IMR-90 (cell line): ENCODE data around the gene PCSK5. TPM values are rescaled to one million over a fixed set of nuclear protein-coding genes. Genes with fewer than 3 reads are reported as not detected.

Experiments used
- ATAC-seq: fragments of 200-7000 bp; cut with Tn5 transposase; 2 replicates; pipeline ENCODE4 v1.9.1; 2020; ENCODE audit warnings: low read depth, mild to moderate bottlenecking, moderate library complexity
- BruUV-seq: library from RNA; stranded (reverse); fragments of 400-500 nt; replicated peaks from 2 replicates; lab custom pipeline; 2021; lab: Mats Ljungman, UMichigan
- CTCF ChIA-PET: fragments of 300-600 bp; formaldehyde crosslinking; extraction: SDS; loops from one replicate; lab custom pipeline; 2021; ENCODE audit warnings: antibody characterized with exemption; lab: Yijun Ruan, JAX
- POLR2A ChIA-PET: fragments of 300-600 bp; sonication (Branson Sonifier 250); formaldehyde crosslinking; loops from one replicate; lab custom pipeline; 2022; ENCODE audit warnings: antibody characterized with exemption; ENCODE audit not compliant: unreplicated experiment; lab: Charles Lee
- DNase-seq: peaks from one replicate; pipeline ENCODE4 v3.0.0; 2013
- H2AFZ ChIP-seq: replicated peaks from 2 replicates; pipeline ENCODE3; 2013; ENCODE audit warnings: low read length, mild to moderate bottlenecking; ENCODE audit not compliant: poor library complexity
- H2AK5ac ChIP-seq: 2 replicates; pipeline ENCODE4 v1.6.1; 2013; ENCODE audit warnings: low read depth, low read length, inconsistent platforms
- H2AK9ac ChIP-seq: replicated peaks from 2 replicates; pipeline ENCODE3; 2013; ENCODE audit warnings: mild to moderate bottlenecking, low read depth, low read length, moderate library complexity; ENCODE audit not compliant: poor library complexity
- H2BK120ac ChIP-seq: 2 replicates; pipeline ENCODE4 v1.6.1; 2013; ENCODE audit warnings: low read depth, low read length, inconsistent platforms
- H2BK15ac ChIP-seq: 3 replicates; pipeline ENCODE4 v1.6.1; 2013; ENCODE audit warnings: low read depth, low read length, inconsistent platforms
- H2BK20ac ChIP-seq: 2 replicates; pipeline ENCODE4 v1.6.1; 2013; ENCODE audit warnings: low read depth, mild to moderate bottlenecking, inconsistent platforms, low read length, moderate library complexity
- H2BK5ac ChIP-seq: 2 replicates; pipeline ENCODE4 v1.6.1; 2013; ENCODE audit warnings: mild to moderate bottlenecking, low read depth, low read length, inconsistent platforms; ENCODE audit not compliant: poor library complexity, severe bottlenecking
- H3K14ac ChIP-seq: replicated peaks from 2 replicates; pipeline ENCODE4 v1.6.1; 2013; ENCODE audit warnings: low read depth, low read length, inconsistent platforms
- H3K18ac ChIP-seq: 2 replicates; pipeline ENCODE4 v1.6.1; 2013; ENCODE audit warnings: low read depth, low read length, control low read depth
- H3K23ac ChIP-seq: 2 replicates; pipeline ENCODE4 v1.6.1; 2013; ENCODE audit warnings: low read depth, low read length, inconsistent platforms
- H3K27ac ChIP-seq: 2 replicates; pipeline ENCODE4 v1.5.1; 2013; ENCODE audit warnings: mild to moderate bottlenecking, control low read depth, low read length; ENCODE audit not compliant: insufficient read depth
- H3K27me3 ChIP-seq: 2 replicates; pipeline ENCODE4 v1.6.1; 2013; ENCODE audit warnings: low read length; ENCODE audit not compliant: control insufficient read depth, insufficient read depth
- H3K36me3 ChIP-seq: 2 replicates; pipeline ENCODE4 v1.6.1; 2013; ENCODE audit warnings: low read length, mixed read lengths; ENCODE audit not compliant: control insufficient read depth, insufficient read depth
- H3K4ac ChIP-seq: 2 replicates; pipeline ENCODE4 v1.6.1; 2013; ENCODE audit warnings: low read depth, low read length, inconsistent platforms
- H3K4me1 ChIP-seq: 2 replicates; pipeline ENCODE4 v1.6.1; 2013; ENCODE audit warnings: low read length, mixed read lengths; ENCODE audit not compliant: control insufficient read depth, insufficient read depth
- H3K4me2 ChIP-seq: 2 replicates; pipeline ENCODE4 v1.6.1; 2013; ENCODE audit warnings: low read depth, mild to moderate bottlenecking, control low read depth, low read length, moderate library complexity
- H3K4me3 ChIP-seq: 2 replicates; pipeline ENCODE4 v1.5.1; 2013; ENCODE audit warnings: low read depth, mild to moderate bottlenecking, control low read depth, low read length, moderate library complexity; ENCODE audit not compliant: insufficient read depth
- H3K56ac ChIP-seq: 2 replicates; pipeline ENCODE4 v1.6.1; 2013; ENCODE audit warnings: low read length, inconsistent platforms; ENCODE audit not compliant: insufficient read depth; ENCODE audit errors: extremely low read depth
- H3K79me1 ChIP-seq, 2 experiments: 2 replicates each; pipeline ENCODE4 v1.6.1; 2013; ENCODE audit warnings: low read length in 2 of 2, inconsistent platforms in 1 of 2, low read depth in 1 of 2
- H3K9ac ChIP-seq: 2 replicates; pipeline ENCODE4 v1.6.1; 2013; ENCODE audit warnings: low read depth, low read length, control low read depth
- H3K9me1 ChIP-seq: 2 replicates; pipeline ENCODE4 v1.6.1; 2013; ENCODE audit warnings: low read length, inconsistent platforms; ENCODE audit not compliant: insufficient read depth
- H3K9me3 ChIP-seq: 2 replicates; pipeline ENCODE4 v1.6.1; 2013; ENCODE audit warnings: low read length; ENCODE audit not compliant: control insufficient read depth, insufficient read depth
- H4K20me1 ChIP-seq: 2 replicates; pipeline ENCODE4 v1.6.1; 2013; ENCODE audit warnings: low read length, inconsistent platforms; ENCODE audit not compliant: insufficient read depth
- H4K5ac ChIP-seq: 2 replicates; pipeline ENCODE4 v1.6.1; 2013; ENCODE audit warnings: mild to moderate bottlenecking, low read depth, low read length, control low read depth
- H4K8ac ChIP-seq, 2 experiments: 2 replicates each; pipeline ENCODE4 v1.6.1; 2013; ENCODE audit warnings: low read depth in 2 of 2, low read length in 2 of 2, control low read depth in 1 of 2, inconsistent platforms in 1 of 2
- H4K91ac ChIP-seq: 2 replicates; pipeline ENCODE4 v1.6.1; 2013; ENCODE audit warnings: low read depth, low read length, inconsistent platforms; ENCODE audit not compliant: insufficient read depth
- BHLHE40 ChIP-seq: fragments of 150-350 bp; IDR thresholded peaks from 2 replicates; pipeline ENCODE4 v1.6.1; 2016; ENCODE audit warnings: mild to moderate bottlenecking, low read depth, low read length
- CEBPB ChIP-seq: IDR thresholded peaks from 2 replicates; pipeline ENCODE4 v1.6.1; 2012; ENCODE audit warnings: low read depth, low read length, improper control_type of control experiment
- CHD1 ChIP-seq: IDR thresholded peaks from 2 replicates; pipeline ENCODE4 v1.6.1; 2012; ENCODE audit warnings: low read depth, low read length, improper control_type of control experiment
- ELK1 ChIP-seq: fragments of 150-350 bp; IDR thresholded peaks from 2 replicates; pipeline ENCODE4 v1.6.1; 2016; ENCODE audit warnings: low read depth, mild to moderate bottlenecking, low read length, moderate library complexity, borderline replicate concordance
- FOS ChIP-seq: fragments of 150-350 bp; IDR thresholded peaks from 2 replicates; pipeline ENCODE4 v1.6.1; 2016; ENCODE audit warnings: low read depth, low read length
- MAFK ChIP-seq: IDR thresholded peaks from 2 replicates; pipeline ENCODE4 v1.6.1; 2012; ENCODE audit warnings: low read depth, low read length, improper control_type of control experiment
- MAZ ChIP-seq: IDR thresholded peaks from 2 replicates; pipeline ENCODE4 v1.6.1; 2012; ENCODE audit warnings: low read depth, mild to moderate bottlenecking, low read length, improper control_type of control experiment, moderate library complexity, borderline replicate concordance
- MXI1 ChIP-seq: IDR thresholded peaks from 2 replicates; pipeline ENCODE4 v1.6.1; 2012; ENCODE audit warnings: low read depth, mild to moderate bottlenecking, low read length, moderate library complexity, borderline replicate concordance
- NFE2L2 ChIP-seq: fragments of 150-350 bp; IDR thresholded peaks from 2 replicates; pipeline ENCODE4 v1.6.1; 2016; ENCODE audit warnings: low read depth, mild to moderate bottlenecking, low read length
- POLR2A ChIP-seq: IDR thresholded peaks from 2 replicates; pipeline ENCODE4 v1.6.1; 2012; ENCODE audit warnings: mild to moderate bottlenecking, low read depth, low read length
- RAD21 ChIP-seq: IDR thresholded peaks from 2 replicates; pipeline ENCODE4 v1.6.1; 2012; ENCODE audit warnings: low read length, improper control_type of control experiment
- RCOR1 ChIP-seq: IDR thresholded peaks from 2 replicates; pipeline ENCODE4 v1.6.1; 2012; ENCODE audit warnings: mild to moderate bottlenecking, low read length, improper control_type of control experiment; ENCODE audit not compliant: insufficient replicate concordance
- RFX5 ChIP-seq: IDR thresholded peaks from 2 replicates; pipeline ENCODE4 v1.8.0; 2012; ENCODE audit warnings: low read depth, mild to moderate bottlenecking, low read length, moderate library complexity
- SMC3 ChIP-seq: fragments of 150-350 bp; IDR thresholded peaks from 2 replicates; pipeline ENCODE4 v1.6.1; 2016; ENCODE audit warnings: low read depth, mild to moderate bottlenecking, antibody characterized with exemption, low read length, moderate library complexity
- USF2 ChIP-seq: fragments of 150-350 bp; IDR thresholded peaks from 2 replicates; pipeline ENCODE4 v1.6.1; 2017; ENCODE audit warnings: mild to moderate bottlenecking, antibody characterized with exemption, low read length, low read depth
- WGBS, 2 experiments: methylation state at CpG; one replicate each; pipeline versions ENCODE4 v1.1.5 to v1.1.7; 2013; ENCODE audit warnings: missing lambda C conversion rate in 2 of 2; ENCODE audit not compliant: insufficient read length in 1 of 2; ENCODE audit errors: extremely low coverage in 2 of 2; 5-methylcytosine and 5-hydroxymethylcytosine counted together
- dilution Hi-C: fragments of 300-500 bp; cut with HindIII; formaldehyde crosslinking; loops from one replicate; pipeline ENCODE4 v1.14.3; 2018; ENCODE audit warnings: low sequenced_read_pairs; ENCODE audit not compliant: unreplicated experiment
- in situ Hi-C: fragments of 300-500 bp; cut with MboI; formaldehyde crosslinking; loops from 3 replicates; pipeline ENCODE4 v1.14.3; 2019; ENCODE audit warnings: low sequenced_read_pairs, inconsistent platforms, mixed read lengths
- intact Hi-C: fragments of 100-400 bp; cut with micrococcal nuclease; formaldehyde crosslinking; loops from 2 replicates; pipeline ENCODE4 v1.10.0; 2022
- polyA plus RNA-seq, 3 experiments: library from polyadenylated mRNA; depleted of rRNA; stranded (reverse); fragments of >200 nt; gene quantifications; 2 replicates each; pipeline ENCODE4 v1.2.3, GENCODE V29; 2012; ENCODE audit warnings: low replicate concordance in 1 of 3
- total RNA-seq: library from RNA; depleted of rRNA; stranded (reverse); fragments of >200 nt; gene quantifications from 2 replicates; pipeline ENCODE4 v1.2.3, GENCODE V29; 2012
- TF ChIP-seq, protein P1 (sequence below): conservative IDR thresholded peaks from 2 replicates; pipeline ENCODE4 v1.5.1; 2012; ENCODE audit warnings: mild to moderate bottlenecking, low read depth, low read length, improper control_type of control experiment

PCSK5 gene
- total and polyA plus RNA-seq, 2 of the 4 experiments (the other 2 are of a cell fraction), result 1.5 to 3.0 TPM

DNA sequence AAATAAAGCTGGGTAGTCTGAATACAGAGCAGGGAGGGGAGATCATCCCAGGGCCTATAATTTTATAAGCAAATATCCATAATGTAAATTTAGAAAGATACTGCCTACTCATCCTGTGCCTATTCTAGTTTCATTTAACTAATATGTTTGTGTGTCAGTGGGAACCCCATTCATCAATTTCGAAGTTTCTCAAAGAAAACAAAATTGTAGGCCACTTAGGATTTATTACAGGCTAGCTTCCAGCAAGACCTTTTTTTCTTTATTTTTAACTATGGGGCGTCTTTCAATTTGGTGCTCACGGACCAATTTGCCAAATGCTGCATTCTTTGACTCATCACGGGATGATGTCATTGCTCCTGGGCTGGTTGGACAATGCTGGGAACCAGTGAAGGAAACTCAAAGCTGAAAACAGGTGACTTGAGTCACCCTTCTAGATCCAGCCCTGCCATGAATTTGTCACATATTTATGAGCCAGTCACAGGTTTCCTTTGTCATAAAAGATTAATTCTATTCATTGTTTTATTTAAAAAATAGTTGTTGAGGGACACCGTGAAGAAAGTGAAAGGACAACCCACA lies 13.4 kb downstream of the PCSK5 start:
- ChIA-PET CTCF (interaction anchor here (0.6 to 0.7 kb wide), 2 partner anchors 10 to 1630 kb away, joined by 3 read pairs; no protein-coding TSS in a partner anchor), POLR2A (no interaction called here)
- H3K18ac ChIP-seq, result no peak overlapping the region
- H3K4me3 ChIP-seq, result no peak overlapping the region
- no peaks in the 10 kb centered on the region for H3K9me3 ChIP-seq
- no peak overlapping the region for H2AFZ ChIP-seq
- no peaks in the 10 kb centered on the region for H3K36me3 ChIP-seq
- H4K8ac ChIP-seq, result no peak overlapping the region
- H2BK5ac ChIP-seq, result no peak overlapping the region
- H3K14ac ChIP-seq, result no peak overlapping the region
- no peak overlapping the region for H3K27ac ChIP-seq
- H3K4me2 ChIP-seq, result no peak overlapping the region
- no peak overlapping the region for H2BK20ac ChIP-seq
- ATAC-seq (no peak), DNase-seq (peak; percentile 17)
- no peaks in the 10 kb centered on the region for H3K9me1 ChIP-seq
- H4K91ac ChIP-seq, result no peak overlapping the region
- in situ Hi-C loops (no loop called here), intact Hi-C loops (loop anchor here (5.0 kb wide), 1 partner anchor 48 kb away; no protein-coding TSS in a partner anchor), dilution Hi-C loops (no loop called here)
- H2AK5ac ChIP-seq, result no peak overlapping the region
- H3K4ac ChIP-seq, result no peak overlapping the region
- no peak for TF ChIP-seq MXI1
- TF ChIP-seq RFX5, result no peak
- TF ChIP-seq RAD21, result no peak
- no peak for TF ChIP-seq ELK1
- no peak for TF ChIP-seq FOS
- TF ChIP-seq CEBPB, result no peak
- TF ChIP-seq USF2, result no peak
- no peak for TF ChIP-seq SMC3
- TF ChIP-seq NFE2L2, result no peak
- TF ChIP-seq, protein P1, sequence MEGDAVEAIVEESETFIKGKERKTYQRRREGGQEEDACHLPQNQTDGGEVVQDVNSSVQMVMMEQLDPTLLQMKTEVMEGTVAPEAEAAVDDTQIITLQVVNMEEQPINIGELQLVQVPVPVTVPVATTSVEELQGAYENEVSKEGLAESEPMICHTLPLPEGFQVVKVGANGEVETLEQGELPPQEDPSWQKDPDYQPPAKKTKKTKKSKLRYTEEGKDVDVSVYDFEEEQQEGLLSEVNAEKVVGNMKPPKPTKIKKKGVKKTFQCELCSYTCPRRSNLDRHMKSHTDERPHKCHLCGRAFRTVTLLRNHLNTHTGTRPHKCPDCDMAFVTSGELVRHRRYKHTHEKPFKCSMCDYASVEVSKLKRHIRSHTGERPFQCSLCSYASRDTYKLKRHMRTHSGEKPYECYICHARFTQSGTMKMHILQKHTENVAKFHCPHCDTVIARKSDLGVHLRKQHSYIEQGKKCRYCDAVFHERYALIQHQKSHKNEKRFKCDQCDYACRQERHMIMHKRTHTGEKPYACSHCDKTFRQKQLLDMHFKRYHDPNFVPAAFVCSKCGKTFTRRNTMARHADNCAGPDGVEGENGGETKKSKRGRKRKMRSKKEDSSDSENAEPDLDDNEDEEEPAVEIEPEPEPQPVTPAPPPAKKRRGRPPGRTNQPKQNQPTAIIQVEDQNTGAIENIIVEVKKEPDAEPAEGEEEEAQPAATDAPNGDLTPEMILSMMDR, result no peak
- no peak for TF ChIP-seq POLR2A
- no peak for TF ChIP-seq BHLHE40
- TF ChIP-seq MAZ, result no peak
- TF ChIP-seq MAFK, result no peak
- no peak for TF ChIP-seq CHD1
- TF ChIP-seq RCOR1, result no peak
- H2BK15ac ChIP-seq, result no peak overlapping the region
- WGBS, 2 experiments, result 44% methylated on average over 3 of the region's 5 CpGs; no CpG with 5 or more reads in 1 of the 2 experiments
- no peak overlapping the region for H3K9ac ChIP-seq
- no TSS peak for BruUV-seq
- no peaks in the 10 kb centered on the region; a peak in 1 of 4 replicates for H3K79me1 ChIP-seq
- no peaks in the 10 kb centered on the region for H4K20me1 ChIP-seq
- H2BK120ac ChIP-seq, result no peak overlapping the region
- no peak overlapping the region for H4K5ac ChIP-seq
- H3K56ac ChIP-seq, result no peak overlapping the region
- H3K23ac ChIP-seq, result no peak overlapping the region
- no peaks in the 10 kb centered on the region for H3K4me1 ChIP-seq
- no peaks in the 10 kb centered on the region for H3K27me3 ChIP-seq
- H2AK9ac ChIP-seq, result no peak overlapping the region
